ENCODE results near the gene RFNG.

RFNG gene

GRCh38 chr17:81998691-81999438, 52.7 kb downstream of the RFNG start:
- DNase-seq, result no peak

DNA sequence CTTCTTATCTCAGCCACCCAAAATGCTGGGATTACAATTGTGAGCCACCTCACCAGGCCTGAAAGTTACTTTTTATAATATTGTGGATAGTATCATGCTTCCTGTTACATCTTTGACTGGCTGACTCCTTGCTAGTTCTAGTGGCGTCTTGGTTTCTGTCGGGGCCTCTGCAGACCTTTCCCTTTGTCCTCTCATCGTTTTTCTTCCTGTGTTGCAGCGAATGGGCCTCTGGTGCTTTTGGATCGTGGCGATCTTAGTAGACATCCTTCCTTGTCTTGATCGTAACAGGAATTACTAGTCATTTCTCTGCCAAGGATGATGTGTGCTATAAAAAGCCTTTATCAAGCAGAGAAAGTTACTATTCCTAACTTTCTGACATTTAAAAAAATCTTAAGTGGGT, 53.4 kb downstream of the RFNG start:
- DNase-seq, result no peak
